ENCODE data around the gene MPEG1. TPM values are rescaled to one million over a fixed set of nuclear protein-coding genes. Genes with fewer than 3 reads are reported as not detected.

MPEG1 gene
- total and polyA plus RNA-seq, 9 of the 15 experiments (the other 6 are each of a cell fraction or from before 2014, with no cell fraction given): 0.07 TPM; not detected in 8

GRCh38 chr11:59187035-59187434, 25.7 kb downstream of the MPEG1 start:
- ChIA-PET CTCF (ENCODE audit: low intra/inter-chr PET ratio) (no interaction called here), POLR2A (no interaction called here)
- no peak overlapping the region for H2AFZ ChIP-seq (ENCODE audit: low read depth, low read length)
- no peak for ATAC-seq
- in situ Hi-C loops (cut with MboI): loop anchor here (25.0 kb wide), 1 partner anchor 500 kb away; no protein-coding TSS in a partner anchor
- H3K4me1 ChIP-seq (replicated peaks in 1 of 2; ENCODE audit: control insufficient read depth in 2 of 2, insufficient read depth in 2 of 2, low read length in 2 of 2): peaks cover 0 to 2% of the 10 kb centered on the region in 2 experiments; a peak in 1 of 5 replicates
- no peak overlapping the region for H3K27ac ChIP-seq (ENCODE audit: extremely low read depth, low read depth, low read length)
- TF ChIP-seq HIVEP1 (CRISPR knock-in tag; IDR thresholded peaks at IDR 0.05) (no peak), RBM25 (IDR thresholded peaks at IDR 0.05; ENCODE audit: low read depth, low read length, severe bottlenecking) (peak; percentile 41)
- TF ChIP-seq, protein P1, sequence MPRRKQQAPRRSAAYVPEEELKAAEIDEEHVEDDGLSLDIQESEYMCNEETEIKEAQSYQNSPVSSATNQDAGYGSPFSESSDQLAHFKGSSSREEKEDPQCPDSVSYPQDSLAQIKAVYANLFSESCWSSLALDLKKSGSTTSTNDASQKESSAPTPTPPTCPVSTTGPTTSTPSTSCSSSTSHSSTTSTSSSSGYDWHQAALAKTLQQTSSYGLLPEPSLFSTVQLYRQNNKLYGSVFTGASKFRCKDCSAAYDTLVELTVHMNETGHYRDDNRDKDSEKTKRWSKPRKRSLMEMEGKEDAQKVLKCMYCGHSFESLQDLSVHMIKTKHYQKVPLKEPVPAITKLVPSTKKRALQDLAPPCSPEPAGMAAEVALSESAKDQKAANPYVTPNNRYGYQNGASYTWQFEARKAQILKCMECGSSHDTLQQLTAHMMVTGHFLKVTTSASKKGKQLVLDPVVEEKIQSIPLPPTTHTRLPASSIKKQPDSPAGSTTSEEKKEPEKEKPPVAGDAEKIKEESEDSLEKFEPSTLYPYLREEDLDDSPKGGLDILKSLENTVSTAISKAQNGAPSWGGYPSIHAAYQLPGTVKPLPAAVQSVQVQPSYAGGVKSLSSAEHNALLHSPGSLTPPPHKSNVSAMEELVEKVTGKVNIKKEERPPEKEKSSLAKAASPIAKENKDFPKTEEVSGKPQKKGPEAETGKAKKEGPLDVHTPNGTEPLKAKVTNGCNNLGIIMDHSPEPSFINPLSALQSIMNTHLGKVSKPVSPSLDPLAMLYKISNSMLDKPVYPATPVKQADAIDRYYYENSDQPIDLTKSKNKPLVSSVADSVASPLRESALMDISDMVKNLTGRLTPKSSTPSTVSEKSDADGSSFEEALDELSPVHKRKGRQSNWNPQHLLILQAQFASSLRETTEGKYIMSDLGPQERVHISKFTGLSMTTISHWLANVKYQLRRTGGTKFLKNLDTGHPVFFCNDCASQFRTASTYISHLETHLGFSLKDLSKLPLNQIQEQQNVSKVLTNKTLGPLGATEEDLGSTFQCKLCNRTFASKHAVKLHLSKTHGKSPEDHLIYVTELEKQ (CRISPR knock-in tag; IDR thresholded peaks at IDR 0.05): no peak
- no TSS peak for BruUV-seq (replicated peaks)
- H3K9me3 ChIP-seq (replicated peaks; ENCODE audit: control insufficient read depth, insufficient read depth, low read depth, low read length): no peaks in the 10 kb centered on the region
- no peak for FAIRE-seq
- H3K9me1 ChIP-seq (ENCODE audit: control insufficient read depth, insufficient read depth, low read length): no peaks in the 10 kb centered on the region
- no peaks in the 10 kb centered on the region for H3K79me2 ChIP-seq (ENCODE audit: control insufficient read depth, insufficient read depth, low read length)
- no peak overlapping the region for H3K9ac ChIP-seq (ENCODE audit: insufficient read depth in 1 of 2, low read depth in 2 of 2, low read length in 2 of 2)
- intact Hi-C loops (cut with micrococcal nuclease): no loop called here
- H3K36me3 ChIP-seq (ENCODE audit: control insufficient read depth, insufficient read depth, low read length): no peaks in the 10 kb centered on the region
- 11% methylated on average over 3 of the region's 3 CpGs for WGBS (ENCODE audit: insufficient coverage, low coverage, missing lambda C conversion rate)
- H3K4me2 ChIP-seq (ENCODE audit: insufficient read depth, low read length): no peak overlapping the region
- no peak for DNase-seq (ENCODE audit: extremely low read depth in 1 of 4, low spot score in 3 of 4)
- peaks cover 2 to 47% of the 10 kb centered on the region in 2 experiments; a peak in 4 of 5 replicates for H3K27me3 ChIP-seq (ENCODE audit: control insufficient read depth in 2 of 2, insufficient read depth in 2 of 2, low read length in 2 of 2)
- no peak overlapping the region for H3K4me3 ChIP-seq
- H4K20me1 ChIP-seq (replicated peaks; ENCODE audit: control insufficient read depth, insufficient read depth, low read length): no peaks in the 10 kb centered on the region
